HG03045 (cell line): Measurements from ENCODE around the gene AFMID.
"Not testable (repeated sequence)": the region's sequence is repeated elsewhere in the genome, so short reads cannot be mapped to it uniquely, and the experiment has no call there.

Experiments used
- ATAC-seq: cut with Tn5 transposase; IDR thresholded peaks from one replicate; pipeline ENCODE4 v1.9.1; 2021; ENCODE audit warnings: mild to moderate bottlenecking, moderate library complexity; ENCODE audit not compliant: unreplicated experiment

AFMID gene

GRCh38 chr17:78219396-78220150, 32.4 kb downstream of the AFMID start:
- ATAC-seq = no peak

- no peak for ATAC-seq
Observed at GRCh38 chr17:78223061-78223460, 35.9 kb downstream of the AFMID start.

- no peak for ATAC-seq
Observed at GRCh38 chr17:78223765-78224164, 36.6 kb downstream of the AFMID start.

DNA sequence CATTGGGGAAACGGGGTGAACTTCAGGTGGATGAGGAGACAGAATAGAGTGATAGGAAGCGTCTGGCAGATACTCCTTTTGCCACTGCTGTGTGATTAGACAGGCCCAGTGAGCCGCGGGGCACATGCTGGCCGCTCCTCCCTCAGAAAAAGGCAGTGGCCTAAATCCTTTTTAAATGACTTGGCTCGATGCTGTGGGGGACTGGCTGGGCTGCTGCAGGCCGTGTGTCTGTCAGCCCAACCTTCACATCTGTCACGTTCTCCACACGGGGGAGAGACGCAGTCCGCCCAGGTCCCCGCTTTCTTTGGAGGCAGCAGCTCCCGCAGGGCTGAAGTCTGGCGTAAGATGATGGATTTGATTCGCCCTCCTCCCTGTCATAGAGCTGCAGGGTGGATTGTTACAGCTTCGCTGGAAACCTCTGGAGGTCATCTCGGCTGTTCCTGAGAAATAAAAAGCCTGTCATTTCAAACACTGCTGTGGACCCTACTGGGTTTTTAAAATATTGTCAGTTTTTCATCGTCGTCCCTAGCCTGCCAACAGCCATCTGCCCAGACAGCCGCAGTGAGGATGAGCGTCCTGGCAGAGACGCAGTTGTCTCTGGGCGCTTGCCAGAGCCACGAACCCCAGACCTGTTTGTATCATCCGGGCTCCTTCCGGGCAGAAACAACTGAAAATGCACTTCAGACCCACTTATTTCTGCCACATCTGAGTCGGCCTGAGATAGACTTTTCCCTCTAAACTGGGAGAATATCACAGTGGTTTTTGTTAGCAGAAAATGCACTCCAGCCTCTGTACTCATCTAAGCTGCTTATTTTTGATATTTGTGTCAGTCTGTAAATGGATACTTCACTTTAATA, 37.3 kb downstream of the AFMID start:
- no peak for ATAC-seq

DNA sequence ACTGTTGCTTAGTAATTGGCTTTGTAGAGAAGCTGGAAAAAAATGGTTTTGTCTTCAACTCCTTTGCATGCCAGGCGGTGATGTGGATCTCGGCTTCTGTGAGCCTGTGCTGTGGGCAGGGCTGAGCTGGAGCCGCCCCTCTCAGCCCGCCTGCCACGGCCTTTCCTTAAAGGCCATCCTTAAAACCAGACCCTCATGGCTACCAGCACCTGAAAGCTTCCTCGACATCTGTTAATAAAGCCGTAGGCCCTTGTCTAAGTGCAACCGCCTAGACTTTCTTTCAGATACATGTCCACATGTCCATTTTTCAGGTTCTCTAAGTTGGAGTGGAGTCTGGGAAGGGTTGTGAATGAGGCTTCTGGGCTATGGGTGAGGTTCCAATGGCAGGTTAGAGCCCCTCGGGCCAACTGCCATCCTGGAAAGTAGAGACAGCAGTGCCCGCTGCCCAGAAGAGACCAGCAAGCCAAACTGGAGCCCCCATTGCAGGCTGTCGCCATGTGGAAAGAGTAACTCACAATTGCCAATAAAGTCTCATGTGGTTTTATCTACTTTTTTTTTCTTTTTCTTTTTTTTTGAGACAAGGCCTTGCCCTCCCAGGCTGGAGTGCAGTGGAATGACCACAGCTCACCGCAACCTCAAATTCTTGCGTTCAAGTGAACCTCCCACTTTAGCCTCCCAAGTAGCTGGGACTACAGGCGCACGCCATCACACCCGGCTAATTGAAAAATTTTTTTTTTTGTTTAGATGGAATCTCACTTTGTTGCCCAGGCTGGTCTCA, 38.1 kb downstream of the AFMID start:
- no peak for ATAC-seq

GRCh38 chr17:78226055-78226758, 39.0 kb downstream of the AFMID start:
- ATAC-seq = no peak

DNA sequence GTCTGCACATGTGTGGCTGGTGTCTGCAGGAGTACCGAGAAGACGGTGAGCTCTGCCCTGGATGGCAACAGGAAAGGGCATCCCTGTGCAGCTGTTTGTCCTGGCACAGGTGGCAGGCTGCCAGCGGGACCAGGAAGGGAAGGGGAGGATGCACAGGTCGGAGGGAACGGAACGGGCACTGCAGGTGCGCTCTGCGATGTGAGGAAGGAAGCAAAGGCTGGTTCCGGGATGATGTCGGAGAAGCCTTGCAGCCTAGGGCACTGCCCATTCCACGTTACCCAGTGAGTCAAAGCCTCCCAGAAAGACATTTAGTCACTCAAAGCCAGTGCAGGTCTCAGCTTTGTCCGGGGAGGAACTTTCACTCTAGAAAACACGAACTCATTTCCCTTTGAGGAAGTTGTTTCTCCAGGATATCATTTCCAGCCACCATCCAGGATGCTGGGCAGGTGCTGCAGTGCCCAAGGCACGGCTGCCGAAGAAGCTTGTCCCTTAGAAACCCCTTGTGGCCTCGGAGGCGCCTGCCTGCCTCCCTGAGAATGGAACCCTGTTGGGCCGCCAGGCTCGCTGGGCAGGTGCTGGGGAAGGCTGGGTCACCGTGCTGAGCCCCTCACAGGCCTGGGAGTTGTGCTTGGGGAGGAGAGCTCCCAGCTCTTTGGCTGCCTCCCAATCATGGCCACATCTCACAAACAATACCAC, 39.7 kb downstream of the AFMID start:
- no peak for ATAC-seq

- no peak for ATAC-seq
Observed at GRCh38 chr17:78227455-78227916, 40.3 kb downstream of the AFMID start.

DNA sequence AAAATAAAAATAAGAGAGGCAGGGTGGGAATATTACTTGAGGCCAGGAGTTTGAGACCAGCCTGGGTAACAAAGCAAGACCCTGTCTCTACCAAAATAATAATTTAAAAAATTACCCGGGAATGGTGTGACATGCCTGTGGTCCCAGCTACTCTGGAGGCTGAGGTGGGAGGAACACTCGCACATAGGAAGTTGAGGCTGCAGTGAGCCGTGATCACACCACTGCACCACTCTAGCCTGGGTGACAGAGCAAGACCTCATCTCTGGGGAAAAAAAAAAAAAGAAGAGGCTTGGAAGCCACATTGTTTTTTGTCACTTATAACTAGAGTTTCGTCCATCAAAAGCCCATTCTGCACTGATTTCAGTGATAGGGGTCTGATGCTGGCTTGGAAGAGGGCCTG, 41.0 kb downstream of the AFMID start:
- no peak for ATAC-seq

- no peak for ATAC-seq
Observed at GRCh38 chr17:78230252-78230962, 43.2 kb downstream of the AFMID start.

- ATAC-seq = no peak
Observed at GRCh38 chr17:78230996-78231935, 44.1 kb downstream of the AFMID start, which contains the start of gene TMEM235. Gene TMEM235, plus strand, starts transcription at chr17:78231631. Its CDS starts 393 bp downstream, at chr17:78232024.

GRCh38 chr17:78231991-78232858, 45.1 kb downstream of the AFMID start:
- no peak for ATAC-seq

GRCh38 chr17:78232859-78233173, 45.7 kb downstream of the AFMID start:
- ATAC-seq = no peak

DNA sequence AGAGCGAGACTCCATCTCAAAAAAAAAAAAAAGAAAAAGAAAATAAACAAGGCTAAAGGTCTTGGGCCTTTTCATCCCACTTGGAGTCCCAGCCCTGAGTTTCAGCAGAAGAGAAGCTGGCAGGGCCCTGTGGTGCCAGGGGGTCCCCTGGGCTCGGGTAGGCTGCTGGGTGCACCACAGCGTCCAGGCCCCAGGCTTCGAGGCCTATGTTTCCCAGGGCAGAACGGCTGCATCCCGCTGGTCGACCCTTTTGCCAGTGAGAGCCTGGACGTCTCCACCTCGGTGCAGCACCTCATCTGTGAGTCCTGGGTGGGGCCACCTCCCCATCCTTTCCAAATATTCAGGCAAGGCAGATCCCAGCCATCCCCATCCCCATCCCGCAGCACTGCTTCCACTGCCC, 46.5 kb downstream of the AFMID start:
- ATAC-seq = no peak

- no peak for ATAC-seq
Observed at GRCh38 chr17:78234261-78234865, 47.2 kb downstream of the AFMID start.

- ATAC-seq = not testable (repeated sequence)
Observed at GRCh38 chr17:78235022-78235421, 47.9 kb downstream of the AFMID start.

- ATAC-seq = no peak
Observed at GRCh38 chr17:78235885-78236284, 48.7 kb downstream of the AFMID start.
